Lower leg skin (tissue), 3 donors: ENCODE results near the gene APOBEC4.

Experiments used
- POLR2A ChIP-seq, 2 donors: fragments of 450-650 bp; IDR thresholded peaks; one replicate each; pipeline ENCODE4 v1.6.1; 2016 to 2017; ENCODE audit warnings: antibody characterized with exemption in 2 of 2, mild to moderate bottlenecking in 1 of 2, moderate library complexity in 1 of 2
- TF ChIP-seq, protein P1 (sequence below), 3 donors: fragments of 450-650 bp; IDR thresholded peaks; one replicate each; pipeline ENCODE4 v1.5.1; 2016; ENCODE audit warnings: antibody characterized with exemption in 3 of 3, mild to moderate bottlenecking in 3 of 3, moderate library complexity in 2 of 3

DNA sequence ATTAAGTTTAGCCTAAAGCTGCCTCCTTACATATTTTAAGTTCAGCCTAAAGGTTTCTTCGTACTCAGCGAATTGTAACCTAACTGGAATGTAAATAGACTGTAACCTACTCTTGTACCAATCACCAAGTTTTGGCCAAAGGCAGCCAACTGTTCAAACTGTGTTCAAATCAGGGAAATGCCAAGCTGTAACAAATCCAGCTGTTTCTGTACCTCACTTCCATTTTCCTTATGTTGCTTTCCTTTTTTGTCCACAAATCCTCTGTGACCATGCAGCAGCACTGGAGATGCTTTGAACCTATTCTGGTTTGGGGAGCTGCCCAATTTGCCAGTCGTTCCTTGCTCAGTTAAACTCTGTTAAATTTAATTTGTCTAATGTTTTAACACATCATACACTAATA, 3.2 kb upstream of the APOBEC4 start:
- TF ChIP-seq, protein P1, sequence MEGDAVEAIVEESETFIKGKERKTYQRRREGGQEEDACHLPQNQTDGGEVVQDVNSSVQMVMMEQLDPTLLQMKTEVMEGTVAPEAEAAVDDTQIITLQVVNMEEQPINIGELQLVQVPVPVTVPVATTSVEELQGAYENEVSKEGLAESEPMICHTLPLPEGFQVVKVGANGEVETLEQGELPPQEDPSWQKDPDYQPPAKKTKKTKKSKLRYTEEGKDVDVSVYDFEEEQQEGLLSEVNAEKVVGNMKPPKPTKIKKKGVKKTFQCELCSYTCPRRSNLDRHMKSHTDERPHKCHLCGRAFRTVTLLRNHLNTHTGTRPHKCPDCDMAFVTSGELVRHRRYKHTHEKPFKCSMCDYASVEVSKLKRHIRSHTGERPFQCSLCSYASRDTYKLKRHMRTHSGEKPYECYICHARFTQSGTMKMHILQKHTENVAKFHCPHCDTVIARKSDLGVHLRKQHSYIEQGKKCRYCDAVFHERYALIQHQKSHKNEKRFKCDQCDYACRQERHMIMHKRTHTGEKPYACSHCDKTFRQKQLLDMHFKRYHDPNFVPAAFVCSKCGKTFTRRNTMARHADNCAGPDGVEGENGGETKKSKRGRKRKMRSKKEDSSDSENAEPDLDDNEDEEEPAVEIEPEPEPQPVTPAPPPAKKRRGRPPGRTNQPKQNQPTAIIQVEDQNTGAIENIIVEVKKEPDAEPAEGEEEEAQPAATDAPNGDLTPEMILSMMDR (IDR thresholded peaks at IDR 0.05) = no peak
- no peak for TF ChIP-seq POLR2A (IDR thresholded peaks at IDR 0.05)
